SIG-M5 treated with dmso at 0.1 percent for 504 hours (cell line): ENCODE results near the gene WNT6.
"Not testable (repeated sequence)": the region's sequence is repeated elsewhere in the genome, so short reads cannot be mapped to it uniquely, and the experiment has no call there.

Experiments used
- DNase-seq: peaks from one replicate; lab custom pipeline; 2025; ENCODE audit not compliant: unreplicated experiment; lab: John Stamatoyannopoulos, UW

The WNT6 gene

DNA sequence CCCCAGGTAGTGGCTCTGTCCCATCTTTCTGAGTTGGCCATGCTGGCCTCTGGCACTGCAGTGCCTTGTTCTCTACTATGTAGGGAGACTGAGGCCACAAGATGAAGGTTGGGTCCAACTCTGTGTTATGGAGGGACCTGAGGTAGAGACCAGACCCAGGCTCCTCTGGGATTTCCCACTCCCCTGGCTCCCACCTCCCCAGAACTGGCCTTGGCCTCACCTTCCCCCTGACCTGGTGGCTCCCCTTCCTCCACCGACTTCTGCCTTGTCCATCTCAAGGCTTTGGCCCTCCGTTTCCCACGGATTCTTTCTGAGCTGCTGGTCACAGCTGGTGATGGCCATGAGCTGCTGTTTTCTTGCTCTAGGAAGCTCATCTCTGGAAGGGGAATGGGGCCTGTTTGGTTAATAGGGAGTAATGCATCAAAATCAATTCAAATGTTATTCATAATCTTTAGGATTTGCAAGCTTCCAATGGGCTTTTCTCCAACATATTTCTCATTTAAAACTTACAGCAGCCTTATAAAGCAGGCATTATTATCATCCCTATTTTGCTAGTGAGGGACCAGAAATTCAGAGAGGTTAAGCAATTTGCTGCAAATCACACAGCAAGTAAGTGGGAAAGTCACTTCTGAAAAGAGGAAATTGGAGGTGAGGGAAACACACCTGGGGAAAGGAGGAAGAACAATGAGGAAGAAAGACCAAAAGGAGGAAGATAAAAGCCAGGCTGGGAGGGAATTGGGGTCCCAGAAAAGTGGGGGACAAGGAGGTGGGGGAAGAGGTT lies 28.9 kb upstream of the WNT6 start:
- DNase-seq = no peak

DNA sequence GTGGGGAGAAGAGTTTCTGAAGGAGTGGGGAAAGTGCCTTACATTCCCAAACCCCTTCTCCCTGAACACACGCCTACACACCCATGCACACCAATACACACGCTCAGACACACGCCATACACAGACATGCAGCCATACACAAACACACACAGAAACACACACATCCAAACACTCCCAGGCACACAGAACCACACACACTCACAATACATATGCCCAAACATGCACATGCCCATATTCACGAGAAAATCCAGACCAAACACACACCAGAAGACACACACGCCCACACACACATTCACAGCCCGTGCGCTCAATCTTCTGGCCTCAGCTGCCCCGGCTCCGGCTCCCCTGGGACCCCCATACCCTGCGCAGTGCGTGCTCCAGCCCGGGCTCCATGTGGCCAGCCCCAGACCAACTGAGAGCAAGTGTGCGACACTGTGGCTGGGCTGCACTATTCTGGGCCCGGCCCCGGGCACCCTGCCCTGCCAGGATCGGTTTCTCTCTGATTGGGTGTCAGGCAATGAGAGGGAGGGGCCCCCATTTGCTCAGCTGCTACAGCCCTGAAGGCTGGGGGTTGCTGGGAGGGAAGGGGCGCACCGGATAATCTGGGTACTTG lies 28.1 kb upstream of the WNT6 start, which contains the start of gene PRKAG3:
TSS of gene PRKAG3 (minus strand) at position 426 of the 613 bp plus-strand sequence.
- DNase-seq = no peak

DNA sequence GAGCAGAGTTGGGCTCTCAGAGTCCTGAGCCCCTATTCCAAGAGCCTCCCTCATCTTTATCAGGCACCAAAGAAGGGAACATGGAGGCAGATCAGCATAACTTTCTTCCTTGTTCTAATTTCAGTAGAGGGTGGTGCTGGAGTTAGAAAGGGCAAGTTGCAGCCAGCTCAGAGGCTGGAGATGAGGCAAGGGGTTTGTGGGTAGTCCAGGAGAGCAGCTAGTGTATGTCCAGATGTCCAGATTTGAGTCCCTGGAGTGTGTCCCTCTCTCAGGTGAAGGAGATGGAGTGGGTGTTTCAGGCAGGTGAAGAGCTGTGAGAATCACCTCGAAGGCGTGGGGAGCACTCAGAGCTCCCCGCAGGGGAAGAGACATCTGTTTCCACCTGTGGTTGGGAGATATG lies 27.5 kb upstream of the WNT6 start:
- DNase-seq = no peak

DNA sequence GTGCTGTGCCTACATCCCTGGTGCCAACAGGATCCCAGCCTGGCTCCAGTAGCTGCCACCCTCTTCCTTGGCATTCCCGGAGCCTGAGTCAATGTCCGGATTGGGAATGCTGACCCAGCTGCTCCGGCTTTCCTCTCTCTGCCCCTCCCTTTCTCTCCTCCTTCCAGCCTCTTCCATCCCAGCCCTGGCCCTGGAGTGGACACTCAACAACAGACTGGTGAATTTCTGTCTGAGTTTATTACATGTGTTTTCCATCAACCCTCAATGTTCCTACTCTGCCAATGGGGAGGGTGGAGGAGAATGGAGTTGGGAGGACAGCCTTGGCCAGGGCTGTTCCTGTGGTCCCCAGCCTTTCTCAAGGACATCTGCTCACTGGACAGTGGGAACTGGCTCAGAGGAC lies 27.1 kb upstream of the WNT6 start:
- DNase-seq = no peak

DNA sequence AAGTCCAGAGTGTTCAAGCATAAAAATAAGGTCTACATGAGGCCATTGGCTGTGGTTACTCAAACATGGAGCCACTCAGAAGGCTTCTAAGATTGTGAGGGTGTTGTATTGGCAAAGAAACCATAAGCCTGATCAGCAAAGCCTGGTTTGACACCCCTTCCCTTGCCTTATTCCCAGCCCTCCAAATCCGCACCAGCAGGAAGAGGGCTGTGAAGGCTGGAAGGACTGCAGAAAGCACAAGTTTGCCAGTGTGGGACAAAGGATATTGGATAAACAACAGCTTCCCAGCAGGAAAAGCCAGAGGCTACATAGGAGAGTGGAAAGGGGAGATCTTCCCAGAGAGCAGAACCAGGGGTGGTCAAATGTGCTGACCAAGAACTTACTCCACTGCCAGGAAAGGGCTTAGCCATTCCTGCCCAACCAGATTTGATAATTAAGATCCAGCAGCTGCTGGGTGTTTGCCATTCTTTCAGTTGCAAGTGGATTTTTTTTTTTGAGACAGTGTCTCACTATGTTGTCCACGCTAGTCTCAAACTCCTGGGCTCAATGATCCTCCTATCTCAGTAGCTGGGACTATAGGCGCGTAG lies 26.5 kb upstream of the WNT6 start:
- DNase-seq = no peak

DNA sequence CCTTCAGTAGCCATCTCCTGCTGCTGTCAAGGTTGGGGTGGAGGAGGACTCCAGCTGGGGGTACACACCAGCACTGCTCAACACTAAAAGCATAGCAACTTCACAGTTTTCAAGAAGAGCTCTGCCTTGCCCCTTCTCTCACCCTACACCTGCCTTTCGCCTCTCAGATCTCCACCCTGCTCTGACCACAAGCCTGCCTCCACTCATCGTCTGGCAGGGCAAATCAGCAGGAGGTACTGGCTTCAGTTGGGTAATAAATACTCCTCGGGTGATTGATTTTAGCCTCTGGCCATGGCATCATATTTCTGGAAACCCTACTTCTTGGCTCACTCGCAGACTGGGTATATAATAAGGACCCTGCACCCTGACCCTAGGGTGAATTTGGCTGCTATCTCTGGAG lies 24.9 kb upstream of the WNT6 start:
- no peak for DNase-seq

DNA sequence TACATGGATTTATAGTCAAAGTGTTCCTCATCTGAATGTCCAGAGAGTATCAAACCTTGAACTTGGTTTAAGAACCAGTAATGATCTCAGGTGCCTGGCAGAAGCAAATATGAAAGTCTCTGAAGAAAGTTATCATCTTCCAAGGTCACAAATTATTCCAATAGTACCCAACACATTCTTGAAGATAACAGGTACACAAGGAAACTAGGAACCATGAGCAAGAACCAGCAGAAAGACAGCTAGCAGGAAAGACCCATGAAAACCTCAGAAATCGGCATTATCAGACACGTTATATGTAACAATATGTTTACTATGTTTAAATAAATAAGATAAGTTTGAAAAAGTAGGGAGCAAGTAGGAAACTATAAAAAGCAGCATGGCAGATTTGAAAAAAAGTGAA lies 22.1 kb upstream of the WNT6 start:
- no peak for DNase-seq

DNA sequence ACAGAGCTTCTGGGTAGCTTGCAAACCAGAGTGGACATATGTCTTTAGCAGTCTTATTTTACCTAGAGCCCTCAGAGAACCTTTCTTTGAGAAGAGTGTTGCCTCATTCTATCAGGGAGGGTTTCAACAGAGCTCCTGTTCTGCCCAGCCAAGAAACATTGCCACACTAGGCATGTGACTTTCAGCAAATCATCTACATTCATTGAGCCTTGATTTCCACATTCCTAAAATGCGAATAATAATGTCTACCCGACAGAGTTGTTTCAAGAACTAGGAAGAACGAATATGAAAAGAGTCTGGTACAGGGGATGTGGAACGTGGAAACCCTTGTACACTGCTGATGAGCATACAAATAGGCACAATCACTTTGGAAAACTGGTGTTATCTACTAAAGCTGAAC lies 20.2 kb upstream of the WNT6 start:
- peak; percentile 89 for DNase-seq

DNA sequence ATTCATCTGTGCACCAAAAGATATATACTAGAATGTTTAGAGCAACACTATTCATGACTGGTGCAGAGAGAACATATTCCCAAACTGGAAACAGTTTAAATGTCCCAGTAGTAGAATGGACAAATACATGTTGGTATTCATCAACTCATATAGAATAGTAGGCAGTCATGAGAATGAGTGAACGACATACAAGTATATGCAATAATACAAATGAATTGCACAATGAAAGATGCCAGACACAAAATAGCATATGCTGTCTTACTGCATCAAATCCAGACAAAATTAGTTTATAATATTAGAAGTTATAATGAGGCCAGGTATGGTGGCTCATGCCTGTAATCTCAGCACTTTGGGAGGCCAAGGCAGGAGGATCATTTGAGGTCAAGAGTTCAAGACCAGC lies 19.7 kb upstream of the WNT6 start:
- no peak for DNase-seq

DNA sequence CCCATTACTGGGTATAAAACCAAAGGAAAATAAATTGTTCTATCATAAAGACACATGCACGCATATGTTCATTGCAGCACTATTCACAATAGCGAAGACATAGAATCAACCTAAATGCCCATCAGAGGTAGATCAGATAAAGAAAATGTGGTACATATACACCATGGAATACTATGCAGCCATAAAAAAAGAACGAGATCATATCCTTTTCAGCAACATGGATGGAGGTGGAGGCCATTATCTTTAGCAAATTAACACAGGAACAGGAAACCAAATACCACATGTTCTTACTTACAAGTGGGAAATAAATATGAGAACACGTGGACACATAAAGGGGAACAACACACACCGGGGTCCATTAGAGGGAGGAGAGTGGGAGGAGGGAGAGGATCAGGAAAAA lies 15.3 kb upstream of the WNT6 start:
- DNase-seq = not testable (repeated sequence)

DNA sequence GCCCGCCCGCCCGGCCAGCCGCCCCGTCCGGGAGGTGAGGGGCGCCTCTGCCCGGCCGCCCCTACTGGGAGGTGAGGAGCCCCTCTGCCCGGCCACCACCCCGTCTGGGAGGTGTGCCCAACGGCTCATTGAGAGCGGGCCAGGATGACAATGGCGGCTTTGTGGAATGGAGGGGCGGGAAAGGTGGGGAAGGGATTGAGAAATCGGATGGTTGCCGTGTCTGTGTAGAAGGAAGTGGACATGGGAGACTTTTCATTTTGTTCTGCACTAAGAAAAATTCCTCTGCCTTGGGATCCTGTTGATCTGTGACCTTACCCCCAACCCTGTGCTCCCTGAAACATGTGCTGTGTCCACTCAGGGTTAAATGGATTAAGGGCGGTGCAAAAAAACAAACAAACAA lies 12.6 kb upstream of the WNT6 start:
- DNase-seq = not testable (repeated sequence)

DNA sequence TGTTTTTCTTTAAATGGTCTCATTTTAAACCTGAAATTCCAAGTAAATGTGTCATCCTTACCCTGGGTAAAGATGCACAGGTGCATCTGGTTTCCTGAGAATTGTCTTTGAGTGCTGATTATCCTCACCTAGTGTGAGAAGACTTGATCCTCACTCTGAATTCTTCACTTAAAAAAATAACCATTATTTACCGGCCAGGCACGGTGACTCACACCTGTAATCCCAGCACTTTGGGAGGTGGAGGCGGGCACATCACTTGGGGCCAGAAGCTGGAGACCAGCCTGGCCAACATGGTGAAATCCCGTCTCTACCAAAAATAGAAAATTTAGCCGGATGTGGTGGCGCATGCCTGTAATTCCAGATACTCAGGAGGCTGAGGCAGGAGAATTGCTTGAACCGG lies 9.9 kb upstream of the WNT6 start:
- no peak for DNase-seq

DNA sequence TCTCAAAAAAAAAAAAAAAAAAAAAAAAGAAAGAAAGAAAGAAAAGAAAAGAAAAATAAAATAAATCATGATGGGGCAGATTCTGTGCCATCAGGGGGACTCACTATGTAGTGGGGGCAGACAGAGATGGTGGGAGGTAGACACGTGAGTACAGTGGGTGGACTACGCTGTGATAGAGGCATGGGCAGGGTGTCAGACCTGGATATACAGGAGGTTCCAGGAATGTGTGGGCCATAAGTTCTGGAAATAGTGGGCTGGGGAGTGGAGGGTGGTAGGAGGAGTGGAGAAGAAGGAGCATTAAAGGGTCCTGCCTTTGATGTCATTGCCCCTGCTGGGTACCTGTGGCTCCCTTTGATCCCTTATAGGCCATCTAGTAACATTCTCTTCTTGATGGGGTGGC lies 8.8 kb upstream of the WNT6 start:
- no peak for DNase-seq

DNA sequence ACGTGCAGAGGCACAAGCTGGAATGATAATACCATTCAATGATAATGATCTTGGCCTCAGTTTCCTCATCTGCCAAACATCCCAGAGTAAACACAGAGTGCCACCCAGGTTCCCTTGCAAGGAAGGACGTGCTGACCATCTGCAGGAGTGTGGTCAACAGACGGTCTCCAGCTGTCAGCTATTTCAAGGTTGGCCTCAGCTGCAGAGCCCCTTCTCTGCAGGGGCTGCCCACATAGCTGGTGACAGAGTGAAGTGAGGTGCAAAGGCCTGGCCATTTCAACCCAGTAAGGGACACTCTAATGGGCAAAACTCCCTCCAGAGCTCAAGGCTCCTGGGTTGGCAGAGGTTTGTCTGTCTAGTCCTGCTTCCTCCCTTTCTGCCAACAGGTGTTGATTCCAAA lies 8.3 kb upstream of the WNT6 start:
- DNase-seq = no peak

DNA sequence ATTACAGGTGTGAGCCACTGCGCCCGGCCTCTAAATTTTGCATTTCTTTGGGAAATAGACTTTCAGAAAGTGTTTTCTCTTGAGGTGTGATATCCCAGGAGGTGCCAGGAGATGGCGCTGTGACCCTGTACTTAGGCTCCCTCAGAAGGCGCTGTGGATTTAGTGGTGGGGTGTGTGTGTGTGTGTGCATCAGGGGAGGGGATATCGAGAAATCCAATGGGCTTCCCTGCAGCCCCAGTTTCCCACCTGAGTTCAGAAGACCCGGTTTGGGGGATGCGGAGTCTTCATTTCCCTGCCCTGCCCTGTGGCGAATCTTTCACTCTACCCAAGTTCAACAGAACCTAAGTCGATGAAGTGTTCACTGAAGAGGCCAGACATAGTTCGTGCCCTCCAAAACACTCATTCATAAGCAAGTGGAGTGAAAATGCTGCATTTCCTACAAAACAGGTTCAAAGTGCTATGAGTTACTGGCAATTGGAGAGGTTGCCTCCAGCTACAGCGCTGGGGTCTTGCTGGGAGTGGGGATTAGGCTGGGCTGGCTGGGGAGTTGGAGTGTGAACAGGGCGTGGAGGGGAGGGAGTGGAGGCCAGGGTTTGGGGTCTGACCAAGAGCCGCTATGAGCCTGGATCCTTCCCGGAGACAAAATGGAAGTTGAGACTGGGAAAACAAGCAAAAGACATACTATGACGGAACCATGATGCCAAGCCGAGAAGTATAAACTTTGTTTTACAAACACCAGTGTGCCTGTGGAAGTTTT lies 6.5 kb upstream of the WNT6 start:
- peak; percentile 84 for DNase-seq

DNA sequence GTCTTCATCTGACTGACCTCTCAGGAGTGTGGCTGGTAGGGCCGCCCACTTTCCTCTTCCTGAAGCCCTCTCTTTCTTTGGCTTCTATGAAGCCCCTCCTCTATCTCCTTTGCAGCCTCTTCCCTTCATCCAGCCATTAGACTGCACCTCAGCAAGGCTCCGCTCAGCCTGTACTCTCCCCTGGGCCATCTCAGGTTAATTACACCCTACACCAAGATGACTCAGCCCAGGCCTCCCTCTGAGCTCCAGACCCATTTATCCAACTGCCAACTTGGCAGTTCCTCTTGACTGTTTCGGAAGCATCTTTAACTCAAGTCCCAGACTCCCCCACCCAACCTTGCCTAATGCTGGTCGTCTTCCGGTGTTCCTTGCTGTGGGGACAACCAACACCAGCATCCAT lies 5.8 kb upstream of the WNT6 start:
- DNase-seq = peak; percentile 94

DNA sequence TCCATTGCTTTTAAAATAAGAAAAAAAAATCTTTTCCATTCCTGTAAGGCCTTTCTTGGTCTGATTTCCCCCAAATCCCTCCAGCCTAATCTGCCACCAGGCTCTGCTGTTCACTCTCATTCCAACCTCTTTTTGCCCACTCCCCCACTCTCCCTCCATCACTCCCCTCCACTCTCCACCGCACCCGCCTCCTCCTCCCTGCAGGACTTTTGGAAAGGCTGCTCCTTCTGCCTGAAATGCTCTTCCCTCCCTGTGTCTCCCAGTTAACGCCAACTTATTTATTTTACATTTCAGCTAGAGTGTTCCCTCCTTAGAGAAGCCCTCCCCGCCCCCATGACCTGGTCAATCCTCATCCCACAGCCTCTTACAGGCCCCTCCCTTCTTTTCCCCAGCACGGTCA lies 4.7 kb upstream of the WNT6 start:
- DNase-seq = no peak

DNA sequence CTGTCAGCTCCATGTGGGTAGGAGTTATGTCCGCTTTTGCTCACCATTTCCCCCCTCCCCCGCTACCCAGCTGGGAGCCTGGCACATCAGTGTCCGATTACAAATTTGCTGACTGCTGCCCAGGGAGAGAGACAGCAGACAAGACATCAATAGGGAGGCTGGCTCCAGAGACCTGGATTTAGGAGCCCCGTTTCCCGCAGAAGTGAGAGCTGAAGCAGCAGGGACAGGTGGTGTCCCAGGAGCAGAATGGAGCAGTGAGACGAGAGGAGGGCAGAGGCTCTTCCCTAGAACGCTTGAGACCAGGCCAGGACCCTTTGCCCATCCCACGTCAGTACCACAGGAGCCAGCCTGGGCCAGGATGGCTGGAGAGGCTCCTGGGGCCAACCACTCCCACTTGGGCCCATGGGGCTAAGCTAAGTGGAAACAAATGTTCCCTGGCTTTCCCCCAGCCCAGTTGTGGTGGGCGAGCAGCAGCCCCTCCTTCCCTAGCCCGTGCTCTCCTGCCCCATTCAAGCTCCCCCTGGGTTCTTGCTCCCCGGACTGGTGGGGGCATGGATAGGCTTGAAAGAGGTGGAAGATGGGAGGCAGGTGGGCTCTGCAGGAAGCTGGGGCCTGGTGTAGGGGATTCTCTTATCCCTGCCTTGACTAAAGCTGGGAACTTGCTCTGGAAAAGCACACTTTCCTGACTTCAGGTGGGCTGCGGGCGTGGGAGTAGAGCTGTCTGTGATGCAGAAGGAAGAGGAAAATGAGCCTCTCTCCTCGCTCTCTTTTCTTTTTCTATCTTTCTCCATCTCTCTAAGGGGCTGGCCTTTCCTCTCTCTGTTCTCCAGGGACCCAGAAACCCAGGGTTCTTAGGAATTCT lies 4.1 kb upstream of the WNT6 start:
- no peak for DNase-seq

DNA sequence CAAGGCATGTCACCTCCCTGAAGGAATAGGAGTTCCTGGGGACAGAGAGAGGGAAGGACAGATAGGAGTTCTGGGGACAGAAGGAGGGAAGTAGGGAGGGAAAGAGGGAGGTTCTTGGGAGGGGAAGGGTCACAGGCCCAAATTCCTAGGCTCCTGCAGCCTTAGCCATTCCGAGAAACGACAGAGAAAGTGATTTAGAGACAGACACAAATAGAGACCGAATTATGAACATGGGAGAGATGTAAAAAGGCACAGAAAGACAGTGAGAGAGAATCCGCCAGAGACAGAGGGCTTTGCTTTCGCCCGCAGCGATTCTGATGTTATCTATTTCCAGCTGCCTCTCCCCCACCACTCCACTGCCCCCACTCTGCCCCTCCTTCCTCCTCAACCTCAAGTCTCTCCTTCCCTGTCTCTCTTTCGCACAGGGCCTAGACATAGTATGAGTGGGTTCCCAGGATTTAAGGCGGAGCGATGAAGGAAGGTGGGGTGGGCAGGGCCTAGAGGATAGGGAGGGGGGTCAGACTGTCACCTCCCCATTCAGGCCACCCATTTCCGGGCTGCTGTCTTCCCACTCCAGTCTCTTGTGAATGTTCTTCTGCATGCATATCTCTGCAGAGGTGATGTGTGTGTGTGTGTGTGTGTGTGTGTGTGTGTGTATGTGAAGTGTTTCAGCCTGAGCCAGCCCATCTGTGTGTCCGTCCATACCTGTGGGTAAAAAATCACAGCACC lies 3.3 kb upstream of the WNT6 start:
- DNase-seq = no peak

DNA sequence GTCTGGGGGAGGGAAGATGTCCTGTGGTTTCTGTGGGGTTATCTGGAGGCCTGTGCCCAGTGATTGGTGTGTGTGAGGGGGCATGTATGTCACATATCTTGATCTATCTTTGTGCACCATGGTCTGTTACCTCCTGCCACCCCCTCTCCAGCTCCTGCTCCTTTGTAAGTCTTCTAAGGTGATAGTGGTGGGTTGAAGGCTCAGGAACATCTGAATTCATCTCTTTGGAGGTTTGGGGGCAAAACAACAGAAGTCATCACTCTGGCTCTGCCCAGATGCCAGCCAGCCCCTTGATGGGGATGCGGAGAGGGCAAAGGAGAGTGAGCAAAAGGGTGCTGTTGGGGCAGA lies 2.7 kb upstream of the WNT6 start:
- DNase-seq = no peak
